HG02678 (cell line): ENCODE measurements around the gene EN1.

Experiments used
- ATAC-seq: cut with Tn5 transposase; IDR thresholded peaks from one replicate; pipeline ENCODE4 v1.9.1; 2021; ENCODE audit warnings: mild to moderate bottlenecking, moderate library complexity; ENCODE audit not compliant: unreplicated experiment

Gene EN1

DNA sequence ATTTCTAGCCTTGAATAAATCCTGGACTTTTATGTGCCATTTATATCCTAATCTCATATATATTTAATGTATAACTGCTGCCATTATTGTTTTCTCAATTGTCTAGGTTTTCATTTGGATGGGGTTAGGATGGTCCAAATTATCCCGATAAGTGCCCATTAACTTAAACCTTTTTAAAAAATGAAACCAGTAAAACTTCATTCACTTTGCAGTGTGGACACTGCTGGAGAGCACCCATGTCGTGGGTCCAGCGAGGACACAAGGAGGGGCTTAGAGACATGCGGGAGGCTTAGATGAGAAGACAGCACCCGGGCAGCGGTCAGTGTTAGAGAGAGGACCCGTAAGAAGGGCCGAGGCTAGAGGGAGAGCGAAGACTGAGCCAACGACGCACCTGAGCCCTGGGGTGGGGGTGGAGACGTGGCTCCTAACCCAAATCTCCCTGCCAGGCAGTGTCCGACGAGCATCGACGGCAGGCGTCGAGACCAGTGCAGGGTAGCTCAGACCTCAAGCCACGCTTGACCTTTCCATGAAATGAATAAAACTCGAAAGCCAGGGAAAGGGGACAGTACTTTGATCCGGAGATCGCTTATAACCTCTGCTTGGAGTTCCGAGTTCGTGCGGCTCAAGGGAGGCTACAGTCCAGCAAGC, 9.0 kb upstream of the EN1 start:
- no peak for ATAC-seq

DNA sequence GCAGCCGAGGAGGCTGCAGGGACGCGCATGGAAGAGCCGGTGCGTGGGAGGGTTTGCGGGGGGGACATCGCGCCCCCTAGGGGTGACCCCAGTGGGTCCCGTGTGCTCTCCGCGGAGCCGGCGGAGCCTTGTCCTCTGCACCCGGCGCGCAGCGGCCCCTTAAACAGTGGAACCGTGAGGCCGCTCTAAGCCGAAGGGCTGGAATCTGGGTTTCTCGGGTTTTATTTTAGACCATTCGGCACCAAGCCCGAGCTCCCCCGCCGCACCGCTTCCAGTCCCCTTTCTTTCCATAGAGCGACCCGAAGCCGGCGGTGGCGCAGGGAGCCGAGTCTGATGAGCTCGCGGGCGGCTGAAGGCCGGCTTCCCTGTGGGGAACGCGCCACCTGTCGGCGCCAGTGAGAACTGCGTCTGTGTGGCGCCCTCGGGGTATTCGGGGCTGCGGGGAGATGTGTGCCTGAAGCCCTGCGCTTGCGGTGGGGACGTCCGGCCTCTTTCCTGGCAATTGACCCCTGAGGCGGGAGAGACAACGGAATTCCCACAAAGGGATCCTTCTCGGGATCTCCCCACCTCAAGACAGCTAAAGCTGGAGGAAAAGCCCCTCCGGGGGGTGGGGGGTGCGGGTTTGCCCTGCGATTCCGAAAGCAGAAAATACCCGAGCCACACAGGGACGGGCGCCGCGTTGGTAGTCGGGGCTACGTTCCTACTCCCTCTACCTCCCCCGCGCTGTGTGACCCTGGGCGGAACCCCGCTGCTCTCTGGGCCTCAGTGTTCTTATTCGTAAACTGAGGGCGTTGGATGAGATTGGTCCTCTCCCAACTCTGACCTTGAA, 8.2 kb upstream of the EN1 start:
- peak; percentile 80 for ATAC-seq

DNA sequence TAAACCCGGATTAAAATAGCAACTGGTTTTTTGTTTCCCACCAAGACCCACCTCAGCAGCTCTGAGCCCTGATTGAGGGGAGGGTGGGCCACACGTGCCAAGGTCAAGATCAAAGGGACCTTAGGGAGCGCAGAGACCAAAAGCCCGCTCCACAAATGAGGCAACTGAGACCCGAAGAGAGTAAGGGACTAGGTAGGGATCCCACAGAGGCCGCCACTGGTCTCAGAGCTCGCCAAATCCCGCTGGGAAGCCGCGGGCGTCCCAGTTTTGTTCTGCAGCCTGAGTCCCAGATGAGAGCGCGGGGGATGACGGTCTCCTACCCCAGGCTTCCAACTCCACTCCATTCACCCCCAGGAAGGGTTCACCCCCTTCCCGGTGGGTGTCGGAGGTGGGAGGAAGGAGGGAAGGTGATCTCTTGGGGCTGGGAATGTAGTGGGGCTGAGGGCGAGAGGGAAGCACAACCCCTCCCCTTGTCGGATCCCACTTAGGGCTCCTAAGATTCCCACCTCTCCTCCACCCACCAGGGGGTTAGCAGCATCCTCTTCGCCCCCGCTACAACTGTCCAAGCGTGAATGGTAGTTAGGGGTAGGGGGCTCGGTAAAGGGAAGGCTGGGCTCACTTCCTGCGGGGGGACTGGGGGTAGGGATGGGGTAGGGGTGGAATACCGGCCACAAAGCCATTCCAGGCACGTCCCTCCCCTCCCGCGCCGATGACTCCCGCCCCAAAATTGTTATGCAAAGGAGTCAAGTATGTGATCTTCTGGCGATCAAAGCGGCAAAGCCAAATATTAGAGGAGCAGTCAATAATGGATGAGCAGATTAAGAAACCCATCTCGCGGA, 7.3 kb upstream of the EN1 start:
- no peak for ATAC-seq

DNA sequence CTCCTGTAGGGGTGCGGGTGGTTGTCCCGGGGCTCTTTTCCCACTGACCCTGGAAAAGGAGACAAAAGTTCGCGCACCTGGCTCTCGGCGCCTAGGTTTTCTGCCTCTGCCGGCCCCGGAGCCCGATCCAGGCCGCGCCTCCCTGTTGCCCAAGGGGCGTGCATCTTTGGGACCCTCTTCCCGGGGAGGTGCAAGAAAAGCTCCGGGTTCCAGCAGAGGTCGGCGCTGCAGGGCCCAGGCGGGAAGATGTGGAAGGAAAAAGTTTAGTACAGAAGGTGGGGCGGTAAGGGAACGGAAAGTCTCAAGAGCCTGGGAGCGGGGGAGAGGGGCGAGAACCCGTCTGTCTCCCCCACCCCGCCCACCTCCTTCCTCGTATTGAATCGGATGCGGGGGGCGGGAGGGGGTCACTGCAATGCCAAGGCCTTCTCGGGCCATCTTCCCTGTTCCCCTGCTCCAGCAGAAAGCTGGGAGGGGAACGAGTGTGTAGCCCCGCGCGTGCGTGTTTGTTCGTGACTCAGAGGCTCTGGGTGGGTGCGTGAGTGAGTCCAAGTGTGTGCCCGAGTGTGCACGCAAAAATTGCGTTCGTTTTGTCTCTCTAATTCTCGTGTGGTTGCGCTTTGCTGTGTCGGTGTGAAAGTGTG, 6.3 kb upstream of the EN1 start:
- ATAC-seq: no peak

DNA sequence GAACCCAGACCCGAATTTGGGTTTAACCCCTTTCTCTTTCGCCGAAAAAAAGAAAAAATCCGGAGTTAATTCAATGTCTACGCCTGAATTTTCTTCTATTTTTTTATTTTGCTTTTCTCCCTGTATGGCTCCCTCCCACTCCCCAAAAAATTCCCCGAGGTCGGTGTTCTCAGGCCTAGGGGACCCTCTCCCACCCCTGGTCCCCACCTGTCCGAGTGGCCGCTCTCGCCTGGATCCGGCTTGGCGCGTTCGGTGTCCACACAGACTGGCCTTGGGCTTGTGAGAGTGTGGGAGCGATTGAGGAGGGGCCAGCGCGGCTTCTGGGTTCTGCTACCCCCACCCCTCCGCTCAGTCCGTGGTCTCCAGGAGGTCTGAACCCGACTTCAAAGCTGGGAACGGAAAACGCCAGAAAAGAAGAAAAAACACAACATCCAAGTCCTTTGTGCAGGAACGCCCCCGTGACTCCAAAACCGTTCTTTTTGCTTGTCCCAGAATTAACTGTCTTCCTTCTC, 5.7 kb upstream of the EN1 start:
- ATAC-seq: no peak

DNA sequence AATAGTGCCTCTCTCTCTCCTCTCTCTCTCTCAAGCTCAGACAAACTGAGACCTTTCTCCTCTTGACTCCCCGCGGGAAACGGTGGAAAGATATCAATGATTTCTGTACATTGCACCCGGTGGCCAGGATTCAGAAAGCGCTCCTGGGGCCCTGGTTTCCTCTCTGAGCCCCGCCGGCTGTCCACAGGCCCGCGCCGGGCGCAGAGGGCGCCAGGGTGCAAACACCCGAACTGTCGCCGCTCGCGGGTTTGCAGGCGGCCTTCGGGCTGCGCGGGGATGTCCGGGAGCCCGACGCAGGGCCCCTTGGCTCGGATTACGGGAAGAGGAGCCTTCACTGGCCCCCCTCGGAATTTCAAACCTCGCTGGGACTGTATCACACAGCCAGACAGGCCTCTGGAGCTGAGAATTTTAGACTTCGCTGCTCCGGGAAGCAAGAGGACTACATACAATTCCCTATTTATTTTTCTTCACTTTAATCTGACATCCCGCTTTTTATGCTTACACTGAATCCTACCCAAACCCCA, 5.2 kb upstream of the EN1 start:
- ATAC-seq: no peak

DNA sequence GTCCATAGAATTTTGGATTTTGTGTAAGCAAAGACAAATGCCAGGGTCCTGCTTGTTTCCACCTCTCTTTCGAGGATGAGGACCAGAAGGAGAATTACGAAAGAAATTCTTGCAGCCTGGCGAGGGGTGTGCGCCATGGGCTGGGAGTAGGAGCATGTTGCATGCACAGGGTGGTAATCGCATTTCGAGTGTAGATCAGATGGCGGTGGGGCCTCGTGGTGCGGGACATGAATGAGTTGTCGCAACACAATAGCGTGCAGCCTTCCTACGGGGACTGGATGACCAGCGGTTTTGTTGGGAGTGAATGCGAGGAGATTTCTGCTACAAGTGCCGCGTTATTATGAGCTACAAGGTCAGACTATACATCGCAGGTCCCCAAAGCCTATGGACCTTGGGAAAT, 4.2 kb upstream of the EN1 start:
- ATAC-seq: no peak

DNA sequence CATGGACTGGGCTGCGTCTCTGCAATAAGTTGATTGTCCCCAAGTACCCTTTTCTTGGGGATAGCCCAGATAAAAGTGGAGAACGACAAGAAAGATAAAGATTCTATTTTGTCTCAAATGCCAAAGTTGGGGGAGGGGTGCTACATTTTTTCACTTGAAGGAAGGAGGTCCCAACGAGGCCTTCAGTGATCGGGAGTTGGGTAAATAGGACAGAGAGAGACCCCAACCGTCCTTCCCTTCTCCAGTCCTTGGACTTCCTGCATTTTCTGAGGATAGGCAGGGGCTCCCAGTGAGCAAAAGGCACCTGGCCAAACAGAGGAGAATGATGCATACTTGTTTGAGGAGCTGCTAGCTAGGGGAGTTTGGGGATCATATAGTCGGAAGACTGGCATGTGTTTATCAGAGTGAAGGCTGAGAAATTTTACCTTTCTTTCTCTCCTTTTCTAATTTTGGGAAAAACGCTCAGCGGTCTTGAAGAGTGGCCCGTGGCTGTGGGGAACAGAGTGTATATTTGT, 3.5 kb upstream of the EN1 start:
- no peak for ATAC-seq

DNA sequence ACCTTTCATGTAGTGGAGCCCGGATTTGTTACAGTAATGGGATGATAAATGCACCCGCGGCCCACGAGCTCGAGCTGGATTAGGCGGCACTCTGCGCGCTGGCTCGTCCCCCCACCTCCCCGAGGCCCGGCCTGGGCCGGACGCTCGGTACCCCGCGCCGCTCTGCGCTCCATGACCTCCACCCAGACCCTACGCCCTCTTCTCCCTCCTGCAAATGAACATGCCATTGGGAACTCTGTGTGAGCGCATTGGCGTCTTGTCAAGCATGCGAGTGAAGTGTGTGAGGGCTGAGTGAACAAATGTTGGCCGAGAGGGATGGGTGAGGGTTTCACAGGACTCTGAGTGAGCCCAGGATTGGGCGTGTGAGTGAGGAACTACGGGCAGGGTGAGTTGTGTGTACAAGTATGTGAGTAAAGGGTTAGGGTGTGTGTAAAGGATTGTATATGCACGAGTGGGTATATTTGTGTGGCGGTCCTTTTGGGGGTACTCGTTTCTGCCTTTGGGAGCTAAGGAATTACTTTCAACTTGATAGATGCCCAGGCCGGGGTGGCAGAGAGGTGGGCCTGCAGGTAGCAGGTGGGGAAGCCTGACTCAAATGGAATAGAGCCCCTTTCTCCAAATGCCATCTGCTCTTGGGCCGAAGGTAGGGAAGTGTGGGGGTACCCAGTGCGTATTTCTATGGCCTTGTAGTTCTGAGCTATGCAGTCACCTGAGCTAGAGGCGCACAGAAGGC, 2.9 kb upstream of the EN1 start:
- ATAC-seq: no peak

DNA sequence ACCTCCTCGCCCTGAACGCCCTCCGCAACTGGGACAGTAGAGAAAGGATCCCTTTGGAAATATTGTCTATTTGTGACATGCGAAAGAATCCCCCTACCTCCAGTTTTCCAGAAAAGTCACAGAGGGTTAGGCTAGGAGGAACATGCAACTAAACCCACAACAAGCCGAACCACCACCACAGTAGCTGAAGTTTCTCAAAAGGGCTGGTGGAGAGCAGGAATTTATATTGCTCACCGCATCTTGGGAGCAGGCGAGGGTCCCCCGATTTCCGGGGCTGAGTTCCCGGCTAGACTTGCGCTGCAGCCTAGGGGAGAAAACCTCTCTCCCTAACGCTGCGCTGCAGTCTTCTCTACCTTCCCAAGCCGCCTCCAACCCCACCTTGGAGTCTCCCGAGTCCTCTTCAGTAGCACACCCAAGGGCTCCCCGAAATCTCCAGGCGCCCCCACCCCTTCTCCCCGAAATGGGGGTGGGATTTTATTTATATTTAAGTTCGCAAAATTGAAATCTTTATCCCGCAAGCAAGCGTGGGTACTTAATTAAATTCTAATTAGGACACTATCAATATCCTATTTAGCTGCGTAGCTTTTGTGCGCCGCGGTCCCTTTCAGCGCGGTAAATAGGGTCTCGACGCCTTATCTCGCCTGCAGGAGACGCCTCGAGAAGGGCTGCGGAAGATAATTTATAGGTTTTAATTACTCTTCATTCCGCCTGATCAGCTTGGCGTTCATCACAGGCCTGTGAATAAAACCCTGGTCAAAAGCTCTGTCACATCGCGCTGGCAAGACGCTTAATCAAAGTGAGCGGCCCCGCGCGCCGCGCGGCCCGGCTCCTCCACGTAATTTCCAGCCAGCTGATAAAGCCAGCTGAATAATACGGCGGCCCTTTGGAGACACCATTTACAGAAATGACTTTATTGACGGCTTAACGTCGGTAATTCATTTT, 2.0 kb upstream of the EN1 start:
- ATAC-seq: no peak

DNA sequence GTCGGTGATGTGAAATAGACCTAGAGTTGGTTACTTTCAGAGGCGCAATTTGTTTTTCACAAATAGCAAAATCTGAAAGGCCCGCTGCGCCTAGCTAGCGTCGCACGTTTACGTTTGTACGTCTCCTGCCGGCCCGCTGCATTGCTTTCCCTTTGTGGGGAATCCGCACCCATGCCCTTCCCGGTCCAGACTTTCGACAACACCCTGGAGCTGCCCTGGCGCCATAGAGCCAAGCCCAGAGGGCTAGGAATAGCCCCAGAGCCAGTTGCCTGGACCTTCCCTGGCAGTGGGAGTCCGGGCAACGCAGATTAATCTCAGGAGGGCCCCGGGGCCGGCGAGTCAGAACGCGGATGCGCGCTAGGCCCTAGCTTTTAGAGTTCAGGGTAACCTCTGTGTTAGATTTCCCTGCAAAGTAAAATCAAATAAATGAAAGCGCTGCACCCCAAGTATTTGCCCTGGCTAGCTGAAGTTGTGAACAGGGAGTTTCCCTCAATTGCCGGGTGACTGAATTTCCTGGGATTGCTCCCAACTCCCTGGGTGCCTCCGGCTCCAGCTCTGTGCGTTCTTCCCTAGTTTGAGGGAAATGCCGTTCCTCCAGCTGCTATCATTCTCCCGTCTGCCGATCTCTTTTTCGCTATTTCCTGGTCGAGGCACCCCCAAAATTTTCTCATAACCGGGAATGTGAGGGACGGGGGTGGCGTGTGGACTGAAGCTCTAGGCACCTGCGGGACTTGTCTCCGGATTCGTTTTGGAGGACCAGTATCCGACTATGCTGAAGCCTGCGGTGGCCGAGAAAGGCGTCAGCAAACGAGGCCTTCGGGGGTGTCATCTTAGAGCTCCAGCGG, 1.2 kb upstream of the EN1 start:
- ATAC-seq: no peak

DNA sequence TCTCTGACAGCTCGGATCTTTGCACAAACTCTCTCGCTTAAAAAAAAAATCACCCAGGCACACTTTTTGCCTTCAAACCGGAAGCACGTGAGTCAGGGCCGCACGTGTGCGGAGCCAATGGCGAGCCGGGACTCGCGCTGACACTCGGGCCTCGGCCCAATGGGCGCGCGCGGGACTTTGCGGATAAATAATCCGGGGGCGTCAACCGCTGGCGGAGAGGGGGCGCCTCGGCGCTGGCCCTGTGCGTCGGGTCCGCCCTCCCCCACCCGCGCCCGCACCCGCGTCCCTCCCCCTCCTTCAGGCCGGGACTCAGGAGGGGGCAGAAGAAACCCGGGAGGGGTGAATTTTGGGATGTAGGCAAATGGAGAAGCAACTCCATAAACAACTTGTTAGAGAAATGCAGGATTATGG, 319 bp upstream of the EN1 start:
- ATAC-seq: no peak

DNA sequence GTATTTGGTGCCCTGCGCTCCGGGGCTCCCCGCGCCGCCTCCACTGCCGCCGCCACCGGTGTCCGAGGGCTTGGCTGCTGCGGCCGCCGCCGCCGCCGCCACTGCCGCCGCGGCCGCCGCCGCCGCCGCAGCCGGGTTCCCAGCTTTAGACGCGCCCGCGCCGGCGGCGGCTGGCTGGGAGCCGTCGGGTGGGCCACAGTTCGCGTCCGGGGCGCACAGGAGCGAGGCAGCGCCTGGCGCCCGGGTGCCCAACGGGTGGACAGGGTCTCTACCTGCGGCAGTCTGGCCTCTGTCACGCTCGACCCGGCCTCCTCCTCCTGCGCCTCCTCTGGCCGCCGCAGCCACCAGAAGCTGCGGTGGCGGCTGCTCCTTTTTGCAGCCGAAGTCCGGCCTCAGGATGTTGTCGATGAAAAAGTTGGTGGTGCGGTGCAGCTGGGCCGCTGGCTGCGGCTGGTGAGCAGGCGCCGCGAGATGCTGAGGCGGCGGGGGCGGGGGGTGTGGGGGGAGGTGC, 951 bp downstream of the EN1 start:
- ATAC-seq: no peak

DNA sequence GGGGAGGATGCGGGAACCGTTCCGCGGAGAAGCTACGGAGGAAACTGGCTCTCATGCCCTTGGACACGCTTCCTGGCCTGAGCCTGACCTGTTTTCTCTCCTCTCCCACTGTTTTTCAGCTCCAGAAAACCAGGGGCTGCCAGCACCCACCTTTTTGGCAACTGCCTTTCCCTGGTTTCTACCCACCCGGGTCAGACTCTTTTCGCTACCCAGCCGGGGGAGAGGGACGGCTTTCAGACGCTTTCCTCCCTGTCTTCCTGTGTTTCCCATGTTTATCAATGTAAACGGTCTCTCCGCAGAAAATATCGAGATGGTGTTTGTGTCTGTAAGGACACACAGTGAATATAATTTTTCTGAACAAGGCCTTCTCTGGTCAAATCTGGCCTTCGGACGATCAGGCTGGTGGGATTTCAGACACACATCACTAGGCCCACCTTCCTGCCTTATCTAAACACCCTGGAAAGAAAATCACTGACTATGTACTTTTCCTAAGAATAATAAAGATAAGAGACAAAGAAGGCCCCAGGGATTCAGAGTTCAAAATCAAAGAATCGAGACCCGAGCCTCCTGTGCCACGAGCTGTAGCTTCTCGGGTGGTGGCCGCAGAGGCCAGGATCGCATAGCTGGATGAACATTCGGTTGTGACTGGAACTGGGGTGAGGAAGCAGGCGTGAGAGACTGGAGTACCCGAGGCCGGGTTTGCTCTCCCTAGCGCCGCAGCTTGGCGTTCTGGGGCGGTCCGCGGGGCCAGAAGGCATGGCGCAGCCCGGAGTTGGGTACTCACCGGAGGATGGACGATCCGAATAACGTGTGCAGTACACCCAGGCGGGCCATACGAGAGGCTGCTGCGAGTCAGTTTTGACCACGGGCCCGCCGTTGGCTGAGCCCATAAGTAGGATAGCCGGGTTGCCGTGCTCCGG, 1.7 kb downstream of the EN1 start:
- ATAC-seq: no peak

DNA sequence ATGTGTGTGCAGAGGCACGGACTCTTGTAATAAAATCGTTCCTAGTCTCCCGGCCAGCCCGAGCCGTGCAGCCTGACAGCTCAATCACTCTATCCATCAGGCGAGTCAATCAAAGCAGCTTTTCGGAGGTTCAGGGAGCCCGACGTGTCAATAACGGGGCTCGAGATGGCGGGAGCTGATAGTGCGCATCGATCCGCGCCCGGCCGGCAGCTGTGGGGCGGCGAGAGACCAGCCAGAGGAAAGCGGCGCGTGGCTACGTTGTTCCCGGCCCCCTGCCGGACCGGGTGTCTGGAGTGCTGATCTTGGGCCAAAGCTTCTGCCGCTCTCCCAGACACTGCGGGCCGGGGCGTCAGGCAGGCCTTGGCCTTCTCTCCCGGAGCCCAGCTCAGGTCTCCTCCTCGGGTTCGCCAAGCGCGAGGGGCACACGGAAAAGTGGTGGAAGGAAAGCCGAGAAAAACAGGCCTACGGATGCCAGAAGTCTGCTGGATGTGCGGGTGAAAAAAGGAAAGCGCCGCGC, 2.4 kb downstream of the EN1 start:
- no peak for ATAC-seq

DNA sequence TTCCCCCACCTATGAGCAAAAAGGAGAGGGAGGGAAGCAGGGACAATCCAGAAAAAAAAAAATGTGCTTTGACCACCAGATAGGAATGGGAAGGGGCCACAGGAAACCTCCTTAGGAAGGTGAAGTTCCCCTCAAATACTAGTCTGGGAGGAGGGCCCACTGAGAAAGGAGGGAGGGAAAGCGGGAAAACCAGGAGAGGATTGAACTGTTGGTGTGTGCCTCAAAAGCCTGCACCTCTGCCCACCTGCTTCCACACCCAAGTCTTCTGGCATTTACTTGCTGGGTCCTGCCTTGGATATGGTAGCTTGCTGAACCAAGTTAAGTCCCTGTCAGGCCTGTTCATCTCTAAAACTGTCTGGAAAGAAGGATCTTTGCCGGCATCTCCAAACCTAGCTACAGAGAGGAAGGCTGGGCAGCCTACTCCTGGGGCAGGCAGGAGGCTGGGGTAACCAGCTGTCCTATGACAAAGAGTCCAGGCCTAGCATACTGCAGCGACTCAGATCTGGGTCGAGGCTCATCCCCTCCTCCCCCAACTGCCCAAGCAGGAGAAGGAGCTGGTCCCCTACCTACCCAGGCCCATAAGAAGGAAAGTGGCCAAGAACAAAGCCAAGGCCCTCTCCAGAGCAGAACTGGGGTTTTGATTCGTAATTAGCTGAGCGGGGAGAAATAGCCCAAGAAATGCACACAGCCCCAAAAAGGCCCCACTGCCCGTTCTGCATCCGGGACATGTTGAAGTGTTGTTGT, 3.0 kb downstream of the EN1 start:
- ATAC-seq: no peak
